GM15510 (cell line): ENCODE data around the gene ACTRT1.

Experiments used
- POLR2A ChIP-seq: IDR thresholded peaks from 3 replicates; pipeline ENCODE4 v1.6.1; 2011; ENCODE audit warnings: borderline replicate concordance; ENCODE audit not compliant: insufficient read length; ENCODE audit errors: extremely low read depth

The ACTRT1 gene

DNA sequence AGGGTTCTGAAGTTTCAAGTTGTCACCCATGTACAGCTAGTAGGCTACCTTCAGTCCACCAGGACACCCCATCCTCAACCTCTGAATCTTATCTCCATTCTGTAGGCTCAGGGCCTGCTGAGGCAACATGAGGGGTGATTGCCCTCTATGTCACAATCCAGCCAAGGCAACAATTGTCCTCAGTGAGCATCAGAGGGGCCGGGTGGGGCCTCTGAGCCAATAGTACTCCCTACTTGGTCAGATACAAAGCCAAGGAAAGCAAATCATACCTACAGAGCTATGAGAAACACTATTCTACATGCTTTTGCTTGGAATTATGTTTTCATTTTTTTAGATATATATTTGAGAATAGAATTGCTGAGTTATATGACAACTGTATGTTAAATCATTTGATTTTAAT is at the start of gene ACTRT1:
Gene ACTRT1, minus strand, starts transcription at position 101 of the 400 bp plus-strand sequence. CDS start 197 bp downstream, outside the sequence.
- TF ChIP-seq POLR2A = no peak

GRCh38 chrX:128078545-128078944 is 26.3 kb upstream of the ACTRT1 start:
- TF ChIP-seq POLR2A = no peak

DNA sequence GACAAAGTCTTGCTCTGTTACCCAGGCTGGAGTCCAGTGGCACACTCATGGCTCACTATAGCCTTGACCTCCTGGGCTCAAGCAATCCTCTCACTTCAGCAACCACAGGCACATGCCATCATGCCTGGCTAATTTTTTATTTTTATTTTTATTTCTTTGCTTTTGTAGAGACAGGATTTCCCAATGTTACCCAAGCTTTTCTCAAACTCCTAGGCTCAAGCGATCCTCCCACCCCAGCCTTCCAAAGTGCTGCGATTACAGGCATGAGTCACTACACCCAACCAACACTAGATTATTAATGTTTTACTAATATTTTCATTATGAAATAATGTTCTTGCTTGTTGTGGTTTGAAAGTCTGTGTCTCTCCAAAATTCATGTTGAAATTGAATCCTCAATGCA is 5.2 kb upstream of the ACTRT1 start:
- no peak for TF ChIP-seq POLR2A

DNA sequence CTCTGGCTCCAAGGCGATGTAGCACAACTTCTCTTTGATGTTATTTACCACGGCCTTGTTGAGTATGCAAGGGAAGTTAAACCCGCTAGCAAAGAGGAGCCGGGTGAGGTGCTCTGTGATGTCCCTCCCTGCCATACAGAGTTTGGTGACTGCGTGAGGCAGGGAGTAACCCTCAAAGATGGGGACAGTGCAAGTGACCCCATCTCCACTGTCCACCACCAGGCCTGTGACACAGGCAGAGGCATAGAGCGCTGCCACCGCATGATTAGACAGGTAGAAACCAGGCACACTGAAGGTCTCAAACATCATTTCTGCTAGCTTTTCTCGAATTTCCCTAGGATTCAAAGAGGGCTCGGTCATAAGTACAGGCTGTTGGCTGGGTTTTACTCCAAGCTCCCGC is 677 bp downstream of the ACTRT1 start:
- no peak for TF ChIP-seq POLR2A

DNA sequence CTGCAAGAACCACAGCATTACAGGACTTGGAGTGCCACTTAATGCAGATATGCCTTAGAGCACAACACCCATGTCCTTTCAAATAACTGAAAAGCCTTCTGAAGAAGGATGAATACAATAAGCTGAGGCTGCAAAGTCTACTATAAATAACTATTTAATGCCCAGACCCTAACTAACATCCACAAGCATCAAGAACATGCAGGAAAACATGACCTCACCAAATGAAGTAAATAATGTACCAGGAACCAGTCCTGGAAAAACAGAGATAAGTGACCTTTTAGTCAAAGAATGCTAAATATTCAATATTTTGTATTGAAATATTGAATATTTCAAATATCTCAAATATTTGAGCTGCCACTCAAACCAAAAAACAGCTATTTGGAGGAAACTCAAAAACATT is 16.9 kb downstream of the ACTRT1 start:
- no peak for TF ChIP-seq POLR2A

GRCh38 chrX:128021566-128021965 is 30.6 kb downstream of the ACTRT1 start:
- no peak for TF ChIP-seq POLR2A

GRCh38 chrX:128020701-128021100 is 31.5 kb downstream of the ACTRT1 start:
- no peak for TF ChIP-seq POLR2A

GRCh38 chrX:128019218-128019617 is 33.0 kb downstream of the ACTRT1 start:
- TF ChIP-seq POLR2A = no peak

GRCh38 chrX:128012015-128012414 is 40.2 kb downstream of the ACTRT1 start:
- no peak for TF ChIP-seq POLR2A

DNA sequence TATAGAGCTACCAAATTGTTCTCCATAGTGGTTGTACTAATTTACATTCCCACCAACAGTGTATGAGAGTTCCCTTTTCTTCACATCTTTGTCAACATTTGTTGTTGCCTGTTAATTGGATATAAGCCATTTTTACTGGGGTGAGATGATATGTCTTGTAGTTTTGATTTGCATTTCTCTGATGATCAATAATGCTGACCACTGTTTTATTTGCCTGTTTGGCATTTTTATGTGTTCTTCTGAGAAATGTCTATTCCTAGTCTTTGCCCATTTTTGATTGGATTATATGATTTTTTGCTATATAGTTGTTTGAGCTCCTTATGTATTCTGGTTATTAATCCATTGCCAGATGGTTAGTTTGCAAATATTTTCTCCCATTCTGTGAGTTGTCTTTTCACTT is 44.3 kb downstream of the ACTRT1 start:
- TF ChIP-seq POLR2A = no peak
